Activated CD4-positive, alpha-beta T cell treated with anti-CD3 and anti-CD28 coated beads for 4 hours (primary cell): ENCODE data around the gene ARHGEF18.
"Not testable (repeated sequence)": the region's sequence is repeated elsewhere in the genome, so short reads cannot be mapped to it uniquely, and the experiment has no call there.

Experiments
- DNase-seq, 2 donors: peaks; one replicate each; pipeline ENCODE4 v3.0.0-alpha.2; 2020

ARHGEF18 gene

DNA sequence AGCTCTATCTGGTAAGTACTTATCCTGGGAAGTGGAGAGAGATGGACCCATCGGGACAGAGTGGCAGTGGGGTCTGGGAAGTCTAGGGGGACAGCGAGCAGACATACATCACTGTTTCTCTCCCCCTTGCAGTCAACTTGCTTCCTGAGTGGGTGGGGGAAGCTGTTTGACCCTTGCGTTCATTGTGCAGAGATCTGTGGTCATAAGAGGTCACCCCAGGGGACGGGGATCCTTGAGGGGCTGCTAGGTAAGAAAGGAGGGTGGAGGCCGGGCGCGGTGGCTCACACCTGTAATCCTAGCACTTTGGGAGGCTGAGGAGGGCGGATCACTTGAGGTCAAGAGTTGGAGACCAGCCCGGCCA lies 474 bp downstream of the ARHGEF18 start:
- DNase-seq: no peak

DNA sequence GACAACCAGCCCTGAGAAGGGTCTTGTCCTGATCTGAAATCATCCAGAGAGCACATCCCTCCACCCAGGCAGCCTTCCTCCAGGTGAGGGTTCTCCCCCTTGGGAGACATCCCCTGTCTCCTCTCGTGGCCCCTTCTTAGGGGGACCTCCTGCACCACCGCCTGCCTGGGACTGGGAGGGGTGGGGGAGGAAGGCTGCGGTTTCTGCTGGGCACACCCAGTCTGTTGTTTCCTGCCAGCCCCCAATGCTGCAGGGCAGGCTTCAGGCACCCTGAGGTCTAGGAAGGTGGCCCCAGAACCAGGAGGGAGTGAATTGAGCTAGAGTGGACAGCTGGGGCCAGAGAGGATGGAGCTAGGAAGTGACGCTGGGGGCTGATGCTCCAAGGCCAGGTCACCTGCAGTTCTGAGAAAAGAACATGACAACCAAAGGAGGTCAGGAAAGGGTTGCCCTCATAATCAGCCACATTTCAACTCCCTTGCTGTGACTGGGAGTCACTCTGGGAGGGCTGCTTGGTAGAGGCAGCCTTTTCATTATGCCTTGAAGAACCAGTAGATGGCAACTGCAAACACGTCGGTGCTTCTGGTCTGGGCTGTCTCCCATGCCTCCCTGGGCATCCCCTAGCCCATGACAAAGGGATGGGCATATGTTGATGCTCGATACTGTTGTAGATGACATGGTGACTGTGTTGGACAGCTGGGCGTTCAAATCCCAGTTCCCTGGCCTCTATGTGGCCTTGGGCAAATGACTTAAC lies 1.4 kb downstream of the ARHGEF18 start:
- DNase-seq: peak; percentile 27 to 40

DNA sequence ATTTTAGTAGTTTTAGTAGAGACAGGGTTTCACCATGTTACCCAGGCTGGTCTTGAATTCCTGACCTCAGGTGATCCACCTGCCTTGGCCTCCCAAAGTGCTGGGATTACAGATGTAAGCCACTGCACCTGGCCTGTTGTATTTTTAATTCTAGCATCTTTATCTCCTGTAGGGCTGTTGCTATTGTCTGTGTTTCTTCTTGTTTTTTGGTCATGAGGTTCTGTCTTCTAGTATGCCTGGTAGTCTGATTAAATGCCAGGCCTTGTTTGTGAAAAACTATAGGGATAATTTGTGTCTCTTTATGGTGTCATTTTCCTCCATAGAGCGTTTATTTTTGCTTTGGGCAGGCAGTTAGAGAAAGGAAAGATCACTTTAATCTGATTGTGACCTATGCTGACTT lies 3.1 kb downstream of the ARHGEF18 start:
- DNase-seq: no peak

DNA sequence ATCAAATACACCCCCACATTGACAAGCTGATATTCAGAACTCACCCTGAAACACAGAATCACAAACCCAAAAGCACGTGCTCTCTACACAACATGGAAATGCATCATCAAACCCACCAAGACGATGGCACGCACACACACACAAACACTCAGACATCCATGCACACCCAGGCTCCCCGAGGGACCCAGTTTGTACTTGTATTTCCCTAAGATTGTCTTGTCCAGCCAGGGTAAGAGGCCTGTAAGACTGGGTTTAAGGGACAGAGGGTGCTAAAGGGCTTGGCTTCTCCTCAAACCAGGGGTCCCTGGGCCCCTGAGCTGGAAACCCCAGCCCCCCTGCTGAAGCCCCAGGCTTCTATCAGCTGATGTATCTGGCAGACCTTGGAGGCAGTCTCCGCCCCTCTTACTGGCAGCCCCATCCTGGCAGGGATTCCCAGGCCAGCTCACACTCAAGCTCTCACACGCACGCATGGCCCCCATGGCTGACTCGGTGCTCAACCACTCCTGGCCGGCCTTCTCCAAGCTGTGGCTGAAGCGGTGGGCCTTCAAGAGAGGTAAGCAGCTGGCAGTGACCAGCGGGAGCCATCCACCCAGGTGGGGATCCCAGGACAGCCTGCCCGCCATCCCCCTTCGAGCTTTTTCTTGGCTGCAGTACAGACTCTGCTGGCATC lies 6.5 kb downstream of the ARHGEF18 start:
- DNase-seq: no peak

DNA sequence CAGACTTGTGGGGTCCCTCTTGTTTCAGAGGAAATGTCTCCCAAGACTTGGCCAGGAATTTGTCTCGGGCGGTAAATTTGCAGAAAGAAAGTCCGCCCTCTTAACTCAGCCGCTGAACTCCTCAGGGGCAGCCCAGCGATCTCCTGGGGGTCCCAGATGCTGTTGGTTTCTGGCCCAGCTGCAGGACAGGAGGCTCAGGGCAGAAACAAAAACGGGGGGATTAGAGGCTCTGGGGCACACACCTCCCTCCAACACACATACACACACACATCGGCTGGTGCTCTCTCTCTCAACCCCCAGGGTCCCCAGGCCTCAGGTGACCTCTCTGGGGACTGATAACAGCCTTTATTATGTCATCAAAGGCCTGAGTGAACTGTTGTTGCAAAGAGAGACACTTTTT lies 7.1 kb downstream of the ARHGEF18 start:
- DNase-seq: no peak

DNA sequence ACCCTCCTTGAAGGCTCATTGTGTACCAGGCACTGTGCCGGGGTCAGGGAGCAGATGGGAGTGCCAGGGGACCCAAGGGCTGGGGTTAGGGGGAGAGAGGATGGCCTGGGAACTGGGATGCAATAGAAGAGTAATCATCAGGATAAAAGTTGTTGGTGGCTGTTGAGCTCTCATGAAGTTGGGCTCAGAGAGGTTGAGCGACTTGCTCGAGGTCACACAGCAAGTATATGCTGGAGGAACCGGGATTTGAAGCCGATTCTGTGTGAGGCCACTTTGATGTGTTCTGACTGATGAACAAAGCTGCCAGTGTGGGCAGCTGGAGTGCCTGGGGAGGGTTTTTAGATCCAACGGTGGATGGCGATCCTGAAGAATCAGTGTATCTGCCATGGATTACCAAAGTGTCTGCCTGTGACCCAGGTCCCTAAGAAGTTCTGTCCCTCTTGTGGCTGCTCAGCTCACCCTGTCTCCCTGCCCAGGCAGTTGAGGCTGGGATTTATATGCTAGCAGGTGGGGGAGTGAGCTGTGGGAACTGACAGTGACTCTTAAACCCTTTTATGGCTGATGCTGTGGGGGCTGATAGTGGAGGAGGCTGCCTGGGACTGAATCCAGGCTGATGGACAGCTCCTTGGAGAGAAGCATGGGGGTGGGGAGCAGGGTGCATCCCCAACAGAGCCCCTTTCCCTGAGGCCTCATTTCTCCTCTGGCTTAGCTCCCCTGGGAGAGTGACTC lies 8.3 kb downstream of the ARHGEF18 start:
- no peak for DNase-seq

DNA sequence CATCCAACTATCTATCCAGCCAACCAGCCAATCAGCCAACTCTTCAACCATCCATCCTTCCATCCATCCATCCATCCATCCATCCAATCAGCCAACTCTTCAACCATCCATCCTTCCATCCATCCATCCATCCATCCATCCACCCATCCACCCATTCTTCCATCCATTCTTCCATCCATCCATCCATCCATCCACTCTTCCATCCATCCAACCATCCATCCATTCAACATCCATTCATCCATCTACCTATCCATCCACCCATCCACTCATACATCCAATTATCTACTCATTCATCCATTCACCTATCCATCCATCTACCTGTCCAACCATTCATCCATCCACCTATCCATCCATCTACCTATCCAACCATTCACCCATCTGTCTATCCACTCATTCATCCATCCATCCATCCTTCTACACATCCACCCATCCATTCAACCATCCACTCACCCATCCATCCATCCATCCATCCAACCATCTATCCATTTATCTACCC lies 9.4 kb downstream of the ARHGEF18 start:
- no peak for DNase-seq

DNA sequence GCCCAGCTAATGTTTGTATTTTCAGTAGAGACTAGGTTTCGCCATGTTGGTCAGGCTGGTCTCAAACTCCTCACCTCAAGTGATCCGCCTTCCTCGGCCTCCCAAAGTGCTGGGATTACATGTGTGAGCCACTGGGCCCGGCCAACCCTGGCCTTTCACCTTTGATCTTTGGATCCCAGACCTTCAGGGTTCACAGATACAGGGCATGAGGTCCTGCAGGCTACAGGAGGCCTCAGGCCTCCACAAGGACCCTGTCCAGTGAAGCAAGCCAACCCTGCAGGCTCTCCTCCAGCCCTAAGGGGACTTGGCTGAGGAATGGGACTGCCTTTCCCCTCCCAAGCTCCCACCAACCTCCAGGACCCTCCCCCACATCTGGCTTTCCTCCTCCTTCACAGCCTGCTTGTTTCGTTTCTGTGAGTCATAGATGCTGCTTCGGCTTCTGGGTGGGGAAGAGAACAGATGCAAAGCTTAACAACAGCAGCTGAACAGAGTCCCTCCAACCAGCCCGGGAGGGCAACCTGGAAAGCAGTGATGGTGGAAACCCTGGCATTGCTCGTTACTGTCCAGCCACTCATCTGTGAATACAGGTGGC lies 11.8 kb downstream of the ARHGEF18 start:
- no peak for DNase-seq

DNA sequence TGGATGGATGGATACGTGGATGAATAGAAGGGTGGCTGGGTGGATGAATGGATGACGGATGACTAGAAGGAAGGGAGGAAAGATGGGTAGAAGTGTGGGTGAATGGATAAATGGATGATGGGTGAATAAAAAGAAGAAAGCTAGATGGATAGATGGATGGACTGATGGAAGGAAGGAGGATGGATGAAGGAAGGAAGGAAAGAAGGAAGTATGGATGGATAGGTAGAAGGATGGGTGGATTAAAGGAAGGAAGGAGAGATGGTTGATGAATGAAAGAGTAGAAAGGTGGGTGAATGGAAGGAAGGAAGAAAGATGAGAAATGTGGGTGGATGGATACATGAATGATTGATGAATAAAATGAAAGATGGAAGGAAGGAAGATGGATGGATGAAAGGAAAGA lies 14.5 kb downstream of the ARHGEF18 start:
- no peak for DNase-seq

DNA sequence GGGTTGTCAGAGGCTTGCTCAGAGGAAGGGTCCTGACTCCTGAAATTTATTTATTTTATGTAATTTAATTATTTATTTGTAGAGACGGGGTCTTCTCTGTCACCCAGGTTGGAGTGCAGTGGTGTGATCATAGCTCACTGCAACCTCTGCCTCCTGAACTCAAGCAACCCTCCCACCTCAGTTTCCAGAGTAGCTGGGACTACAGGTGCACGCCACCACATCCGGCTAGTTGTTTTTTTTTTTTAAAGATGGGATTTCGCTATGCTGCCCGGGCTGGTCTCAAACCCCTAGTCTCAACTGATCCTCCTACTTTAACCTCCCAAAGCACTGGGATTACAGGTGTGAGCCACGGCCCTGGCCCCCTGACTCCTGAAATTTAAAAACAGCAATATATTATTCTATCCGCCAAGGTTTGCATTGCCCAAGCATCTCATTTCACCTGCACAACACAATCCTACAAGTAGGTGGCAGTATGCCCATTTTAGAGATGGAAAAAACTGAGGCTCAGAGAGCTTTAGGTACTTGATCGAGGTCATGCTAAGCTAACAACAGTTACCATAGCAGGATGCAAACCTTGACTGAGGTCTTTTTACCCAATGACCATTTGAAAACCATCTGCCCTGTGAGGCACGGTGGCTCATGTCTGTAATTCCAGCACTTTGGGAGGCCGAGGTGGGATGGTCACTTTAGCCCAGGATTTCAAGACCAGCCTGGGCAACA lies 18.1 kb downstream of the ARHGEF18 start:
- DNase-seq: peak in 1 of 2 donors; percentile 30

DNA sequence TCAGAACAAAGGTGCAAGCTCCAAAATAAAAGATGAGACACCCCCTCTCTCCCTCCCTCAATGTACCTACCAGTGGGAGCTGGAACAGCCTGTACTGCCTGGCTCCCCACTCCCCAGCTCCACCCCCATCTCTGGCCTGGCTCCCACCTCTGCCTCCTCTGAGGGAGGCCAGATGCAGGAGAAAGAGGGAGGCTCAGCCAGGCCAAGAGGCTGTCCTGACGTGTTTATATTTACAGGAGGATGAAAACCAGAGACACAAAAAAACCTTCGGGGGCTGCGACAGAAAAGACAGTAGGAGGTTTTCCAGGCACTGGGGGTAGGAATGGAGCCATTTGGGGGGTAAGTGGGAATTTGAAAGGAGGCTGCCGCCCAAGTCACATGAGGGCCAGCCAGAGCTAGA lies 19.7 kb downstream of the ARHGEF18 start:
- no peak for DNase-seq

DNA sequence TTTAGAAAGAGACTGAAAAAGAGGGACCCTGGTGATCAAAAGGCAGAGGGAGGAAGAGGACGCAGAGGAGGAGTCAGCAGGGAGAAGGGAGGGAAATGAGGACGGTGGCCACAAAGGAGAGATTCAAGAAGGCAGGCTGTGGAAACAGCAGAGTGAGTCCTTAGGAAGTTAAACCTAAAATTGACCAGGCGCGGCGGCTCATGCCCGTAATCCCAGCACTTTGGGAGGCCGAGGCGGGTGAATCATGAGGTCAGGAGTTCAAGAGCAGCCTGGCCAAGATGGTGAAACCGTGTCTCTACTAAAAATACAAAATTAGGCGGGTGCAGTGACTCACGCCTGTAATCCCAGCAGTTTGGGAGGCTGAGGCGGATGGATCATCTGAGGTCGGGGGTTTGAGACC lies 20.1 kb downstream of the ARHGEF18 start:
- not testable (repeated sequence) for DNase-seq

DNA sequence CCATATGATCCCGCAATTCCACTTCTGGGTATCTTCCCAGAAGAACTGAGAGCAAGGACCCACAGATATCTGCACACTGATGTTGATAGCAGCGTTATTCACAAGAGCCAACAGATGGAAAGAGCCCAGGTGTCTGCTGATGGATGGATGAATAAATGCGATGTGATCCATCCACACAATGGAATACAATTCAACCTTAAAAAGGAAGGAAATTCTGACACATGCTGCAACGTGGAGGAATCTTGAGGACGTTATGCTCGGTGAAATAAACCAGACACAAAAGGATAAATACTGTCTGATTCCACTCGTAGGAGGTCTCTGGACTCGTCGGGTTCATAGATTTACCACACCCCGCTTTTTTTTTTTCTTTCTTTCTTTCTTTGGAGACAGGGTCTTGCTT lies 21.8 kb downstream of the ARHGEF18 start:
- DNase-seq: no peak

DNA sequence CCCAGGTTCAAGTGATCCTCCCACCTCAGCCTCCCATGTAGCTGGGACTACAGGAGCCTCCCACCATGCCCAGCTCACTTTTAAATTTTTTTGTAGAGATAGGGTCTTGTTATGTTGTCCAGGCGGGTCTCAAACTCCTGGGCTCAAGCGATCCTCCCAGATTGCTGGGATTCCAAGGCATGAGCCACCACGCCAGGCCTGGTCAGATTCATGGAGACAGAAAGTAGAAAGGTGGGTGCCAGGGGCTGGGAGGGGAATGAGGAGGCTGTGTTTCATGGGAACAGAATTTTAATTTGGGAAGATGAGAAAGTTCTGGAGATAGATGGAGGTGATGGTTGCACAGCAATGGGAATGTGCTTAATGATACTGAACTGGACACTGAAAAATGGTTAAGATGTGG lies 22.3 kb downstream of the ARHGEF18 start:
- no peak for DNase-seq

DNA sequence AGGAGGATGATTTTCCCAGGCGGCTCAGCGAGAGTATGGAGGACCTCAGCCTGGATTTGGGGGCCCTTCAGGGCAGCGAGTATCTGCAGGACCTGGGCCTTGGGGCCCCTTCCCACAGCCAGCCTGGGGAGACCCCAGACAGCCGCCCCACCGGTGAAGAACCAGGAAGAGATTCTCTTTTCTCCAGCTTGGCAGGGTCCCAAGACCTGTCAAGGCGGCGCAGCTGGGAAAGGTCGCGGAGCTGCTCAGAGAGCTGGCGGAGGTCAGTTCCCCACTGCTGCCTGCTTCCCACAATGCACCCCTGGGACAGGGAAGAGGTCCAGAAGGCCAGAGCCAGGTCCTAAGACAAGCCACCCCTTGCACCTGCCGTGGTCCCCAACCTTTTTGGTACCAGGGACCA lies 24.1 kb downstream of the ARHGEF18 start:
- no peak for DNase-seq

DNA sequence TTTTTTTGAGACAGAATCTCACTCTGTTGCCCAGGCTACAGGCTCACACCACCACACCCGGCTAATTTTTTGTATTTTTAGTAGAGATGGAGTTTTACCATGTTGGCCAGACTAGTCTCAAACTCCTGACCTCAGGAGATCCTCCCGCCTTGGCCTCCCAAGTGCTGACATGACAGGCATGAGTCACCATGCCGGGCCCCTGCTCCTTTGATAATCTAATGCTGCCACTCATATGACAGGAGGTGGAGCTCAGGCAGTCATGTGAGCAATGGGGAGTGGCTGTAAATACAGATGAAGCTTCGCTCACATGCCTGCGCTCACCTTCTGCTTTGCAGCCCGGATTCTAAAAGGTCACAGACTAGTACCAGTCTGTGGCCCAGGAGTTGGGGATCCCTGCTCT lies 25.1 kb downstream of the ARHGEF18 start:
- no peak for DNase-seq

DNA sequence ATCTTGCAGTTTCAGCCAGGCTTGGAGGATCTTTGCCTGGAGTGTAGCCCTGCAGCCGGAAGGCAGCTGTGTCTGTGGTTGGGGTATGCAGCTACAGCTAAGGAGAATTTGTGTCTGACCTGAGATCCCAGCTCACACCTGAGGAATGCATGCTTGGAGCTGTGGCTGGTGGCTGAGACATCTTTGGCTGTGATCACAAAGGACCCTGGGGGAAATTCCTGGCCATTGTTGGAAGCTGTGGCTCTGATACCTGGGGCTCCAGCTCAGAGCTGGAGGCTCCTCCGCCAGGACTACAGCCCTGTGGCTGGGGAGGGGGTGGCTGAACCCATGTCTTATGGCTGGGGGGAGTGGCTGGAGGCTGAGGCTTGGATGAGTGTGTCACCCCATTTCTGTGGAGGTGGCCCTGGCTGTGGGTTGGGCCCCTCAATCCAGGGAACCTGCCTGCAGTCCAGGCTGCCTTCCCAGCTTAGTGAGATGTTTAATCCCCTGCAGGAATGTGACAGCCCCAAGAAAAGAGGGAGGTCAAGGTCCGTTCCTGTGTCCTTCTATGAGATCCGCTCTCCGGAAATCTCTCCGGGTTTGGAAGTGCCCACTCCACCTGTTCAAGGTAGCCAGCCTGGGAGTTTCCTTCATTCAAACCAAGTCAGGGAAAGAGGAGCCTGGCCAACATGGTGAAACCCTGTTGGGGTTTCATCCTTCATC lies 27.6 kb downstream of the ARHGEF18 start:
- DNase-seq: no peak

DNA sequence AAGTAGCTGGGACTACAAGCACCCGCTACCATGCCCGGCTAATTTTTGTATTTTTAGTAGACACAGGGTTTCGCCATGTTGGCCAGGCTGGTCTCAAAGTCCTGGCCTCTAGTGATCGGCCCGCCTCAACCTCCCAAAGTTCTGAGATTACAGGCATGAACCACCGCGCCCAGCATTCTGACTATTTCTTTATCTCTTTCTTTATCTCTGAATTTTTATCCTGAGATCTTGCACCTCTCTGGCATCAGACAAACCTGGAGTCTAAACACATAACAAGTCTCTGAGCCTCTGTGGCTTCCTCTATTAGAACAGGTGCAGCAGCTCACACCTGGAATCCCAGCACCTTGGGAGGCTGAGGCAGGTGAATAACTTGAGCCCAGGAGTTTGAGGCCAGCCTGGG lies 28.5 kb downstream of the ARHGEF18 start:
- DNase-seq: no peak

DNA sequence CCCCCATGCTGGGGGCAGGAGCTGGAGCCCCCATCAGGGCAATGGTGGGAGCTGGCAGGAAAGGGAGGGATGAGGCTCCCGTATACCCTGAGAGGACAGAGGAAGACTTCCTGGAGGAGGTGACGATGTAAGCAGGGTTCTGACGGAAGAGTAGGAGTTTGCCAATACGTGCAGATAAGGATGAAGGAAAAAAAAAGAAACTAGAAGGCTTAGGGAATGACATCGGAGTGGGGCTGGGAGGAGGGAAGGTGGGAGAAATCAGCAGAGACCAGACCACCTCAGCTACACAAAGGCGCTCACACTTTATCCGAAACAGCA lies 32.3 kb downstream of the ARHGEF18 start:
- no peak for DNase-seq

DNA sequence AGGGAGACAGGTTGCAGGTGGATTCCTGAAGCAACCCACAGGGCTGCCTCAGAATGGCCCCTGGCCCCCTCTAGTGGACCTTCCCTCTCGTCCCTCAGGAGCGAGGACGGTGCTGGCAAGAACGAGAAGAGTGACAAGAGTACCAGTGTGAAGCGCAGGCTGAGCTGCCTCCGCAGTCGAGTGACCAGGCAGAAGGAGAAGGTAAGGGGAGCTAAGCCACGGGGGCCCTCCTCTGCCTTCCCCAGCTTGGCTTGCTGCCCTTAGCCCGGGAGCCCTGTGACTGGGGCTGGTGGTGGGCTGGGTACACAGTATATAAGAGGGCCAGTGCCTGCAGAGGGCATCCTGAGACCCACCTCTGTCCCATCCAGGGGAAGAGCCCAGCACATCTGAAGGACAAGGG lies 34.0 kb downstream of the ARHGEF18 start:
- no peak for DNase-seq

DNA sequence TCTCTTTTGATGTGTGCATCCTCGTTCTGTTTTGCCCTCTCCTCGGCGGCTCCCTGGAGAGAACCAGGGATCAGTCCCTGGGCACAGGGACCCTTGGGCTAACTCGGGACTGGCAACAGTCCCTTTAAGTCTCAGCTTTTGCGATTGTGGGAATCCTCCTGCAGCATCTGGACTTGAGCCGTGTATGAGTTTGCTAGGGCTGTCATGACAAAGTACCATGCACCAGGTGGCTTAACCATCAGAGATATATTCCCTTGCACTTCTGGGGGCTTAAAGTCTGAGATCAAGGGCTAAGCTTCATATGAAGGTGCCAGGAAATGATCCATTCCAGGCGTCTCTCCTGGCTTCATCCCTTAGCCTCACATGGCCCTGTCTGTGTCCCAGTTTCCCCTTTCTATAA lies 34.5 kb downstream of the ARHGEF18 start:
- DNase-seq: no peak

DNA sequence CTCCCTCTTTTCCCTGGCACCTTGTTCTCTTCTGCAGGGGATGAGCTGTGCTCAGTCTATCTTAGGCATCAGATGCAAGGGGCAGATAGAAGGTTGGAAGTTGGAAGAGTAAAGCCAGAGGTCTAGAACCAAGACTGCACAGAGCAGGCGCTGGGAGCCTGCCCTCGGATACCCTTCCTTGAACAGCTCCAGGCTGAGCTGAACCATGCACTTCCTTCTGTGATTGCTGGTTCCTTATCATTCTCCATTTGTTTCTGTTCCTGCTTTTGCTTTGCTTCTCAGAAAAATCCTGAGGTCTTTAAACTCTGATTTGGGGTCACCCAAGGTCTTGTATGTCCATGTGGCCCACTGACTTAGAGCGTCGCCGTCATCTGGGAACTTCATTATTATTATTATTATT lies 36.3 kb downstream of the ARHGEF18 start:
- no peak for DNase-seq
